ENCODE data around the gene ARHGAP42. TPM values are rescaled to one million over a fixed set of nuclear protein-coding genes. Genes with fewer than 3 reads are reported as not detected.

The ARHGAP42 gene
- total RNA-seq, 2 experiments from 2014 or later = not detected

DNA sequence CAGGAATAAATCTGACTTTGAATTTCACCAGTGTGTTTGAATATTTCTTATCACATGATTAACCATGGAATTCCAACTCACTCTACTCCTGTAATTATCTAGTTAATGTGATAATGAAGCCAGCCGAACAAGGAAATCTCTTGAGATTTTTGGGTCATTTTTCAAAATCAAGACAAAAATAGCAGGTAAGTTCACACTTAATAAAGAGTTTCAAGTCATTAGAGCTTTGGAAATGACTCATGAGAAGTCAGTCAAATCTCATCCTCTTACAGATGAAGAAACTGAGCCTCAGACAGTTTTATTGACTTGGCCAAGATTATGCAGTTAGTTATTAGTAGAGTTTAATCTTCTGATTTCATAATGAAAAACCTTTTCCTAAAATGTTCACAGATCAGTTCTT lies 148.8 kb downstream of the ARHGAP42 start:
- POLR2A ChIA-PET = no interaction called here
- H3K27ac Mint-ChIP-seq = no peak overlapping the region
- DNase-seq (no peak), ATAC-seq (ENCODE audit: low read depth) (no peak)
- H3K4me1 Mint-ChIP-seq = no peaks in the 10 kb centered on the region
- H3K9me3 Mint-ChIP-seq = peaks cover 3% of the 10 kb centered on the region
- H3K27me3 Mint-ChIP-seq = no peaks in the 10 kb centered on the region
- no peak overlapping the region for H3K4me3 Mint-ChIP-seq
- H3K36me3 Mint-ChIP-seq = no peaks in the 10 kb centered on the region

GRCh38 chr11:100837311-100837710 lies 150.2 kb downstream of the ARHGAP42 start:
- POLR2A ChIA-PET = no interaction called here
- Mint-ChIP-seq H3K4me1 (no peaks in the 10 kb centered on the region), H3K27me3 (no peaks in the 10 kb centered on the region), H3K36me3 (no peaks in the 10 kb centered on the region), H3K27ac (no peak overlapping the region), H3K4me3 (no peak overlapping the region), H3K9me3 (peaks cover 5% of the 10 kb centered on the region)
- DNase-seq (no peak), ATAC-seq (ENCODE audit: low read depth) (no peak)

DNA sequence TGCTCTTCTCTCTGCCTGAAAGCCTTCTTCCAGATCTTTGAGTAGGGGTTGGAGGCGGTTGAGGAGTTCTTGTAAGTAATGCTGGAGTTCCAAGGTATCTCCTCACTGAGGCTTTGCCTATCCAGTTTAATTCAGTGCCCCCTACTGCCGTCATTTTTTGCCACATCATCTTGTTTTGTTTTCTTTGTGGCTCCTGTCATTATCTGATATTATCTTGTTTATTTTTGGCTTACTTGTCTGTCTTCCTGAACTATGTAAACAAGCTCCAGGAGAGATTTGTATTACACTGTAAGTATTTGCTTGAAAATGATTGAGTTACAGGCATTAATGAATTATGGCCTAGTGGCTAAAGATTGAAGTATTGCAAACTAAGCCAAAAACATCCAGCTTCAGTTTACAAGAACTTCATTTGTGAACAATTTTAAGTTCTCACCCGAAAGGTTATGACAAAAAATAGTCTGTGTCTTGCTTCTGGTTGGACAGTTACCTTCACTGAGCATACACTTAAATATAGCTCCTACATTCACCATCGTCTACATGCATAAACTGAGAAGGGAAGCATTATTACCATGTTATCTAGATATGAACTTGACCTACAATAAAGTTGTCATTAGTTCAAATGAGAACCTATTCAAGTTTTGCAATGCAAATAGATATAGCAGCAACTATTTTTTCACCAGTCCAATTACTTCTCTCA lies 154.8 kb downstream of the ARHGAP42 start:
- ATAC-seq (ENCODE audit: low read depth) = no peak
- POLR2A ChIA-PET = no interaction called here
- no peak for DNase-seq
- H3K4me3 Mint-ChIP-seq = no peak overlapping the region
- no peaks in the 10 kb centered on the region for H3K36me3 Mint-ChIP-seq
- no peak overlapping the region for H3K27ac Mint-ChIP-seq
- peaks cover 2% of the 10 kb centered on the region for H3K27me3 Mint-ChIP-seq
- H3K9me3 Mint-ChIP-seq = peaks cover 5% of the 10 kb centered on the region
- H3K4me1 Mint-ChIP-seq = no peaks in the 10 kb centered on the region

DNA sequence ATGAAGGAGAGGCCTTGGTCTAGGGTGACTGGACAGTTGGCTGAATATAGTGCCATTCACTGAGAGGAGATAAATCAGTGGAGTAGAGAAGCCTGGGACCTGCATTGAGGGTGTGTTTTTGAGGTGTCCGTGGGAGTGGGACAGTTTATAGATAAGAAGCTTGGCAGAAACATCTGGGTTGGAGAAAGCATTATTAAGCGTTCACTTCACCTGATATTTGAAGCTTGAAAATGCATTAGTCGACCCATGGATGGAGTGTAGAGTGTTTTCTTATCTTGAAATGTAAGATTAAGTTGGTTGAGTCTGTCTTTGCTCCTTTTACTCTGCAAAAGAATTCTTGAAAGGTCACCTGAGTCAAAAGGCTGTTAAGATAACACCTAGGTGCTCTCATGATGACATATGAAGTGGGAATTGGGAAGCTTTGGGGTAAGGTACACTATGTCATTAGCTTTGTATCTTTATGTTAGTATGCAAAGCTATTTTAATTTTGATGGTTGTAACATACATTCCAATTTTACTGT lies 160.7 kb downstream of the ARHGAP42 start:
- Mint-ChIP-seq H3K9me3 (no peaks in the 10 kb centered on the region), H3K4me3 (no peak overlapping the region), H3K4me1 (no peaks in the 10 kb centered on the region), H3K27me3 (peaks cover 4% of the 10 kb centered on the region), H3K36me3 (no peaks in the 10 kb centered on the region), H3K27ac (no peak overlapping the region)
- DNase-seq (no peak), ATAC-seq (ENCODE audit: low read depth) (no peak)
- POLR2A ChIA-PET = no interaction called here

DNA sequence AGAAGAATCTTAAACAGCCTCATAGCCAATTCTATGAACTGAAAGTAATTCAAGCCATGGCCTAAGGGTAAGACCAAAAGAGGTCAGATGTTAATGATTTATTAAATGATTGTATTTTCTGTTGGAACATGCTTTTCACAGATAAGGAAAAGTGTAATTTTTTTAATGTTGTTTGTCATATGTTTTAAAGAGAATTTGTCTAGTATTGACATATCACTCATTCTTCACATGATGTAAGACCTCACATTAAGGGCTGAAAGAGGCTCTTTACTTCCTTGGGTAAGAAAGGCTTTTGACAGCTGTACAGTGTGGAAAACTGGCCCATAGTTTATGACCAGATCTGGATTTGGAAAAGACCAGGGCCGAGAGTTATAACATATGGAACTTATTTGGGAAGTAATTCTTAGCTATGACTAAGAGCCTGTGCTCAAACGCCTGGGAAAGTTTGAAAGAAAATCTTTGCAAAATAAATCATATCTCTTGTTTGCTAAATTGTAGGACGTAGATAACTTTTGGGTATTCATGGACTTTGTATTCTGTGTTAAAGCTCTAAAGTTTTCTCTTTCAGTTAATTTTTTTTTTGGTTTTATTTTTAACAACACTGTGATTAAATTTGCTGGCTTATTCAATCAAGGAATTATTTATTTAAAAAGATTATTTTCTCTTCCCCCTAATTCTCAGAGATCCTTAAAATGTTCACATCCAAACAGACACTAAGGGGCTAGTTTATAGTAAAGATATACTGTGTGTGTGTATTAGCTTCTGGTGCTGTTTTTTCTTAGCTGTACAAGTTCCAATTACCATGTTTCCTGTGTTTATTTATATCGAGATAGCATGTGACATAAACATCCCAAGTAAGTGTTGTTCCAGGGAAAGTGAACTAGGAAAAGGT lies 162.2 kb downstream of the ARHGAP42 start:
- ATAC-seq (ENCODE audit: low read depth) (no peak), DNase-seq (no peak)
- Mint-ChIP-seq H3K27me3 (peaks cover 4% of the 10 kb centered on the region), H3K4me3 (no peak overlapping the region), H3K36me3 (no peaks in the 10 kb centered on the region), H3K27ac (no peak overlapping the region), H3K9me3 (no peaks in the 10 kb centered on the region), H3K4me1 (no peaks in the 10 kb centered on the region)
- POLR2A ChIA-PET = no interaction called here

DNA sequence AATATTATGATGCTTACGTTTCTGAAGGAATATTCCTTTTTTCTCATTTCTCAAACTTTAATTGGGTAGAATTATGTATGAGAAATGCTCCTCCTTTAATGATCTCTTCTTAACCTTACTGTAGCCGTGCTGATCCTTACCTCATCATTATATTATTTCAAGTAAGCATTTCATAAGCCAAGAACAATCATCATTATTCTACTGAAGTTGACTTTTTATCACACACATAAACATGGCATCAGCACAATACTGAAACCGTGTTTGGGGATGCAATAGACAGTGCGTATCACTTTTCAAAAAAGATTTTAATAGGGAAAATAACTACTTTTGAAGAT lies 162.8 kb downstream of the ARHGAP42 start:
- Mint-ChIP-seq H3K27me3 (peaks cover 2% of the 10 kb centered on the region), H3K4me3 (no peak overlapping the region), H3K27ac (no peak overlapping the region), H3K9me3 (no peaks in the 10 kb centered on the region), H3K36me3 (no peaks in the 10 kb centered on the region), H3K4me1 (no peaks in the 10 kb centered on the region)
- no peak for DNase-seq
- POLR2A ChIA-PET = no interaction called here
- ATAC-seq (ENCODE audit: low read depth) = no peak

DNA sequence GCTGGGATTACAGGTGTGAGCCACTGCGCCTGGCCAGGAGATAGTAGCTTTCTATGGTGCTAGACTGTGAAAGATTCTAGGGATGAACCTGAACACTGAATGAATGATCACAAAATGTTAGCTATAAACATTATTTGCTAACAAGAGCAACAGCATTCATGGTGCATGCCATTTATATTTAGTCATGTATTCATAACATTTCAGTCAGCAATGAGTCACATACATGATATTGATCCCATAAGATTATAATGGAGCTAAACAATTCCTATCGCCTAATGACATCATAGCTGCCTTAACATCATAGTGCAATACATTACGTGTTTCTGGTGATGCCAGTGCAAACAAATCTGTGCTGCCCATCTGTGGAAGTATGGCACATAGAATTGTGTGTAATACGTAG lies 164.1 kb downstream of the ARHGAP42 start:
- Mint-ChIP-seq H3K27ac (no peak overlapping the region), H3K4me3 (no peak overlapping the region), H3K4me1 (no peaks in the 10 kb centered on the region), H3K27me3 (peaks cover 2% of the 10 kb centered on the region), H3K36me3 (no peaks in the 10 kb centered on the region), H3K9me3 (no peaks in the 10 kb centered on the region)
- POLR2A ChIA-PET = no interaction called here
- no peak for ATAC-seq (ENCODE audit: low read depth)
- DNase-seq = no peak

DNA sequence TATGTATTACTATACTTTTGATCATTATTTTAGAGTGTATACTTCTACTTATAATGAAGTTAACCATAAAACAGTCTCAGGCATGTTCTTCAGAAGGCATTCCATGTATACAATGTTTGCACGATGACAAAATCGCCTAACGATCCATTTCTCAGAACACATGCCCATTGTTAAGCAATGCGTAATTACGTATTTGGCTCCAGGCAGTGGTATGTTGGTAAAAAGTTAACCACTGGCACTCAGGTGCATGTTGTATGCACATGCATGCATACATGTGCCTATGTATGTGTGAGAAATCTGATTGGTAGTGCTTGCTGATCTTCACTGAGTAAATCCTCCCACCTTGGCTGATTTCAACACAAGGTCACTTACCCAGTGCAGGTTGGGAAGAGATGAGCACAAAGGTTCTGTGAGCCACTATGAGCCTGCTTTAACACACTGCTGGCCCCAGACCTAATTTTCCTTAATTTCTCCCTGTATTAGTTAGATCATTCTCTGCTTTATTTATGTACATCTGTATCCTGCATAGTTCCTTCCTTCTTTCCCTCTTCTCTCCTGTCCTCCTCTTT lies 164.6 kb downstream of the ARHGAP42 start:
- no peak overlapping the region for H3K27ac Mint-ChIP-seq
- no peak for ATAC-seq (ENCODE audit: low read depth)
- POLR2A ChIA-PET = no interaction called here
- H3K36me3 Mint-ChIP-seq = no peaks in the 10 kb centered on the region
- H3K27me3 Mint-ChIP-seq = peaks cover 2% of the 10 kb centered on the region
- no peaks in the 10 kb centered on the region for H3K9me3 Mint-ChIP-seq
- H3K4me1 Mint-ChIP-seq = no peaks in the 10 kb centered on the region
- no peak for DNase-seq
- no peak overlapping the region for H3K4me3 Mint-ChIP-seq

- H3K36me3 Mint-ChIP-seq = no peaks in the 10 kb centered on the region
- no peak for DNase-seq
- H3K27me3 Mint-ChIP-seq = peaks cover 2% of the 10 kb centered on the region
- ATAC-seq (ENCODE audit: low read depth) = no peak
- POLR2A ChIA-PET = no interaction called here
- H3K4me1 Mint-ChIP-seq = no peaks in the 10 kb centered on the region
- H3K27ac Mint-ChIP-seq = no peak overlapping the region
- no peaks in the 10 kb centered on the region for H3K9me3 Mint-ChIP-seq
- no peak overlapping the region for H3K4me3 Mint-ChIP-seq
Measured at GRCh38 chr11:100855466-100856067, 168.5 kb downstream of the ARHGAP42 start.

GRCh38 chr11:100857236-100858005 lies 170.3 kb downstream of the ARHGAP42 start:
- H3K9me3 Mint-ChIP-seq = no peaks in the 10 kb centered on the region
- no peak overlapping the region for H3K4me3 Mint-ChIP-seq
- H3K4me1 Mint-ChIP-seq = no peaks in the 10 kb centered on the region
- no peak overlapping the region for H3K27ac Mint-ChIP-seq
- no peaks in the 10 kb centered on the region for H3K27me3 Mint-ChIP-seq
- no peaks in the 10 kb centered on the region for H3K36me3 Mint-ChIP-seq
- DNase-seq = no peak
- ATAC-seq (ENCODE audit: low read depth) = no peak
- POLR2A ChIA-PET = no interaction called here

DNA sequence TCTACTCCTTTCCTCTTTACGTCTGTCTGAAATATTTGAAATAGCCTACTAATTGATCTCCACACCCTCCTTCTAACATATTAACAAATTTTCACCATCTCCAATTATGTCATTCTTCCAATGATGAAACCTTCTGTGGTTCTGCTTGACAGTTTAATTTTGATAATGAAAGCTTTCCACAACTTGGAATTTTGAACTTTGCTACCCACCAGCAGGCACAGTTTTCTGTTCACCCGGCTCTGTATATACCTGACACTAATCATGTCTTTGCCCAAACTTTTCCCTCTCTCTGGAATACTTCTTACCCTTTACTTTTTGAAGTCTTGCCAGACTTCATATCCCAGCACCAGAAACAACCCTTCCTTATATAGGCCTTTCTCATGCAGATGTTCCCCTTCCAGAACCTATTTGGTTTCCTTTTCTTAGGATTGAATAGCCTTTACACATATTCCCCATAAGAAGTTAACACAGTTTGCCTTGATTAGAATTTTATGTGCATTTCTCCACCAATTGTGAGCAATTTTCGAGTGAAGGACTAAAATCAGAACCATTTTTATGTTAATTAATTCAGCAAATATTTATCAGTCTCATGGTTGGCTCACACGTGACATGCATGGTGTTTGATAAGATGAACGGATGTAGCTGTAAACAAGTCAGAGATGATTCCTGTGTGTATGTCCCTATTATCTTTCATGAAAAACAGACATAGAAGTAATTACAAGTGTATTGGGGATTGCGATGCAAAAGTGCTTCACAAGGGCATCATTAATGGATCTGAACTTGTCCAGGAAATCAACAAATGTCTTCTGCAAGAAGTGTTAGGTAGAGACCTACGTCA lies 173.4 kb downstream of the ARHGAP42 start:
- ATAC-seq (ENCODE audit: low read depth) (no peak), DNase-seq (no peak)
- Mint-ChIP-seq H3K4me3 (no peak overlapping the region), H3K27ac (no peak overlapping the region), H3K4me1 (no peaks in the 10 kb centered on the region), H3K27me3 (no peaks in the 10 kb centered on the region), H3K36me3 (no peaks in the 10 kb centered on the region), H3K9me3 (no peaks in the 10 kb centered on the region)
- POLR2A ChIA-PET = no interaction called here

DNA sequence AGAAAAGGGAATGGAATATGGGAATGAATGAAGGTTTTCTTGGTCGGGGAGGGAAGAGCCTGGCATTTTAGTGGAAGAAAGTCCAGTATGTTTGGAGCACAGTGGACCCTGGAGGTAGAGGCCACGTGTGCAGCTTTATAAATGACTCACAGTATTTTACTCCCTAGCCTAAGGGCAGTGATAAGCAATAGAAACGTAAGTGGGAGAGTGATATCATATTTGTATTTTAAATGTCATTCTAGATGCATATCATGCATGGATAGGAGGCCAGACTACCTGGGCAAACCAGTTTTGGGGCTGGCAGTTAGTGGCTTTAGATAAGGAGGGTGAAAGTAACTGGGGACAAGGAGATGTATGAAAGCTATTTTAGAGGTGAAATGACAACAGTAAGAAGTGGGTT lies 174.1 kb downstream of the ARHGAP42 start:
- no peak for DNase-seq
- H3K27me3 Mint-ChIP-seq = no peaks in the 10 kb centered on the region
- no peaks in the 10 kb centered on the region for H3K36me3 Mint-ChIP-seq
- POLR2A ChIA-PET = no interaction called here
- H3K27ac Mint-ChIP-seq = no peak overlapping the region
- ATAC-seq (ENCODE audit: low read depth) = no peak
- no peaks in the 10 kb centered on the region for H3K4me1 Mint-ChIP-seq
- H3K9me3 Mint-ChIP-seq = no peaks in the 10 kb centered on the region
- no peak overlapping the region for H3K4me3 Mint-ChIP-seq
